ENCODE data around the gene TRRAP.

Gene TRRAP

GRCh38 chr7:98848918-98849317 is 29.4 kb upstream of the TRRAP start:
- no peak for DNase-seq
- TF ChIP-seq CTCF (IDR thresholded peaks at IDR 0.05), result no peak
- intact Hi-C loops (cut with DNase I; ENCODE audit: low total_unique reads), result no loop called here
- H3K4me1 ChIP-seq, result no peaks in the 10 kb centered on the region
- no peak overlapping the region for H3K4me3 ChIP-seq
- peaks cover 21 to 30% (median 24%) of the 10 kb centered on the region in 3 donors for H3K36me3 ChIP-seq
- H3K27ac ChIP-seq, result no peak overlapping the region
- no peaks in the 10 kb centered on the region for H3K27me3 ChIP-seq
- peaks cover 0 to 19% (median 13%) of the 10 kb centered on the region in 3 donors for H3K9me3 ChIP-seq

- DNase-seq, result no peak
- peaks cover 0 to 17% (median 13%) of the 10 kb centered on the region in 3 donors for H3K9me3 ChIP-seq
- H3K4me3 ChIP-seq, result no peak overlapping the region
- H3K27ac ChIP-seq, result no peak overlapping the region
- no peaks in the 10 kb centered on the region for H3K4me1 ChIP-seq
- no peak for TF ChIP-seq CTCF (IDR thresholded peaks at IDR 0.05)
- H3K27me3 ChIP-seq, result no peaks in the 10 kb centered on the region
- peaks cover 30 to 49% (median 30%) of the 10 kb centered on the region in 3 donors for H3K36me3 ChIP-seq
- intact Hi-C loops (cut with DNase I; ENCODE audit: low total_unique reads), result no loop called here
Measured at GRCh38 chr7:98852826-98853225, 25.5 kb upstream of the TRRAP start.

- no peak for TF ChIP-seq CTCF (IDR thresholded peaks at IDR 0.05)
- Histone ChIP-seq H3K27me3 (no peaks in the 10 kb centered on the region), H3K4me1 (no peaks in the 10 kb centered on the region), H3K27ac (no peak overlapping the region), H3K4me3 (no peak overlapping the region), H3K9me3 (no peaks in the 10 kb centered on the region), H3K36me3 (peaks cover 11 to 30% (median 12%) of the 10 kb centered on the region in 3 donors)
- intact Hi-C loops (cut with DNase I; ENCODE audit: low total_unique reads), result no loop called here
- DNase-seq, result no peak
Measured at GRCh38 chr7:98855610-98856422, 22.5 kb upstream of the TRRAP start.

- no peak for DNase-seq
- Histone ChIP-seq H3K9me3 (no peaks in the 10 kb centered on the region), H3K4me3 (no peak overlapping the region), H3K4me1 (peaks cover 0 to 14% (median 3%) of the 10 kb centered on the region in 4 donors), H3K36me3 (peaks cover 4 to 10% (median 10%) of the 10 kb centered on the region in 3 donors), H3K27ac (no peak overlapping the region), H3K27me3 (no peaks in the 10 kb centered on the region)
- intact Hi-C loops (cut with DNase I; ENCODE audit: low total_unique reads), result no loop called here
- TF ChIP-seq CTCF (IDR thresholded peaks at IDR 0.05), result no peak
Measured at GRCh38 chr7:98860071-98860470, 18.3 kb upstream of the TRRAP start.

- intact Hi-C loops (cut with DNase I; ENCODE audit: low total_unique reads), result no loop called here
- TF ChIP-seq CTCF (IDR thresholded peaks at IDR 0.05), result no peak
- DNase-seq, result no peak
- Histone ChIP-seq H3K27ac (no peak overlapping the region), H3K4me1 (peaks cover 0 to 35% (median 13%) of the 10 kb centered on the region in 4 donors), H3K27me3 (no peaks in the 10 kb centered on the region), H3K36me3 (no peaks in the 10 kb centered on the region), H3K9me3 (no peaks in the 10 kb centered on the region), H3K4me3 (no peak overlapping the region)
Measured at GRCh38 chr7:98862203-98862602, 16.1 kb upstream of the TRRAP start.
